ENCODE data around the gene PRM1. TPM values are rescaled to one million over a fixed set of nuclear protein-coding genes. Genes with fewer than 3 reads are reported as not detected.

PRM1 gene
- total RNA-seq, 1 donor from 2014 or later, result not detected

DNA sequence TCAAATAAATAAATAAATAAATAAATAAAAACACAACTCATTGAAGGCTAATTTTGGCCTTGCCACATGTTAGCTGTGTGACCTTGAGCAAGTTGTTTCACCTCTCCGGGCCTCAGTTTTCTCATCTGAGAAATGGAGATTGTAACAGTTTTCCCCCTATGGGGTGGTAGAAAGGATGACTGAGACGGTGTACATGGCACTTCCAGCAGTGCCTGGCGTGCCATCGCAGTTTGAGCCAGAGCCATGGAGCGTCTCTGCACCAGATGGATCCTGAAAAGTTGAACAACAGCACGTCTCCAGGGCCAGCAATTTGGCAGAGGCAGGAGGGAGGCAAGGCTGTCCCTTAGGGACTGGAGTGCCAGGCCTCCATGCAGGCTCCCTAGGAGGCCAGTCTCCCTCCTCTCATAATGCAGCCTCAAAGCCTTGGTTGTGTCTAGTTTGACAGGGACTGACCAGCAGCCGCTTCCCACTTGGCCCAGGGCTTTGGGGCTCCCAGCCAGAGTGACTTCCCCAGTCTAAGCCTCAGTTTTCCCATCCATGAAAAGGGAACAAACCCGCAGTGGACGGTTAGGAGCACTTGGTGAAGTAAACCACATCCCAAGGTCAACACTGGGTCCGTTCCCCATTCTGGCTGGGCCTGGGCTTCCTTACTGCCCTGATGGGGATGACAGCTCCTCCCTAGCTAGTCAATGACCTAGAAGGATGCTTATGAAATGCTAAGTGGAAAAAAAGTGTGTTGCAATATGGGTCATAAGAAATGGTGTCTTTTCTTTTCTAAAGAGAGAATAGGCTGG lies 44.5 kb downstream of the PRM1 start:
- no peak overlapping the region for H3K4me3 ChIP-seq (ENCODE audit: low read depth, low read length)
- no peak for DNase-seq (ENCODE audit: low read depth)
- TF ChIP-seq, protein P1, sequence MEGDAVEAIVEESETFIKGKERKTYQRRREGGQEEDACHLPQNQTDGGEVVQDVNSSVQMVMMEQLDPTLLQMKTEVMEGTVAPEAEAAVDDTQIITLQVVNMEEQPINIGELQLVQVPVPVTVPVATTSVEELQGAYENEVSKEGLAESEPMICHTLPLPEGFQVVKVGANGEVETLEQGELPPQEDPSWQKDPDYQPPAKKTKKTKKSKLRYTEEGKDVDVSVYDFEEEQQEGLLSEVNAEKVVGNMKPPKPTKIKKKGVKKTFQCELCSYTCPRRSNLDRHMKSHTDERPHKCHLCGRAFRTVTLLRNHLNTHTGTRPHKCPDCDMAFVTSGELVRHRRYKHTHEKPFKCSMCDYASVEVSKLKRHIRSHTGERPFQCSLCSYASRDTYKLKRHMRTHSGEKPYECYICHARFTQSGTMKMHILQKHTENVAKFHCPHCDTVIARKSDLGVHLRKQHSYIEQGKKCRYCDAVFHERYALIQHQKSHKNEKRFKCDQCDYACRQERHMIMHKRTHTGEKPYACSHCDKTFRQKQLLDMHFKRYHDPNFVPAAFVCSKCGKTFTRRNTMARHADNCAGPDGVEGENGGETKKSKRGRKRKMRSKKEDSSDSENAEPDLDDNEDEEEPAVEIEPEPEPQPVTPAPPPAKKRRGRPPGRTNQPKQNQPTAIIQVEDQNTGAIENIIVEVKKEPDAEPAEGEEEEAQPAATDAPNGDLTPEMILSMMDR (conservative IDR thresholded peaks at IDR 0.05; ENCODE audit: low read depth, low read length), result no peak

DNA sequence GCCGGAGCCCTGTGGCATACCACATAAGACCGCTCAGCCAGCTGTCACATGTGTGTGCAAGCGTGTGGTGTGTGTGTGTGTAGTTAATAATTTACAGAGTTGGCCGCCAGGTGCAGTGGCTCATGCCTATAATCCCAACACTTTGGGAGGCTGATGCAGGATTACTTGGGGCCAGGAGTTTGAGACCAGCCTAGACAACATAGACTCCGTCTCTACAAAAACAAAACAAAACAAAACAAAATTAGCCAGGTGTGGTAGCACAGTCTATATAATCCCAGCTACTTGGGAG lies 45.5 kb downstream of the PRM1 start:
- TF ChIP-seq, protein P1 (conservative IDR thresholded peaks at IDR 0.05; ENCODE audit: low read depth, low read length), result no peak
- DNase-seq (ENCODE audit: low read depth), result no peak
- H3K4me3 ChIP-seq (ENCODE audit: low read depth, low read length), result no peak overlapping the region

DNA sequence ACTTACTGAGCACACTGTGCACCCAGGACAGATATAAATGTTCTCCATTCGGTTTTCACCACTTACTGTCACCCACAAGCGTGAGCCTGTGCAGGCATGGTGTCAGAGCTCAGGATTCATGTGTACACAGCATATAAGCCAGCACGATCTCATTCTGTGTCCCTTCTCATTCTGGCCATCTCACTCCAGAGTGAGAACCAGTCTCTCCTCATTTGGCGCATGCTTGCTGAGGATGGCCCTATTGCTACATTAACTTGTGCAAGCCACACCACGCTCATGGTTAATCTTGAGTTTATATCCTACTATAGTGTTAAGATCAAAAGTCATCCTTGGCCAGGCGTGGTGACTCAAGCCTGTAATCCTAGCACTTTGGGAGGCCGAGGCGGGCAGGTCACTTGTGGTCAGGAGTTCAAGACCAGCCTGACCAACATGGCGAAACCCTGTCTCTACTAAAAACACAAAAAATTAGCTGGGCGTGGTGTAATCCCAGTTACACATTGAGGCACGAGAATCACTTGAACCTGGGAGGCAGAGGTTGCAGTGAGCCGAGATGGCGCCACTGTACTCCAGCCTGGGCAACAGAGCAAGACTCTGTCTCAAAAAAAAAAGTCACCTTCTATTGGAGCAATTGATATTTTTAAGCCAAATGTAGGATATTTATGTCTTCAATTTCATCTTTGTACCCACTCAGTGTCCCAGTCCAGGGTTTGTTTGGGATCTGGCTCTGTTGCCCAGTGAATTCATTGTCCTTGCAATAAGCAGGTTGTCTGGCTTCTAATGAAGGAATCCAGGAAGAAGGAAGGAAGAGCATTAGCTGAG lies 46.0 kb downstream of the PRM1 start:
- no peak overlapping the region for H3K4me3 ChIP-seq (ENCODE audit: low read depth, low read length)
- TF ChIP-seq, protein P1 (conservative IDR thresholded peaks at IDR 0.05; ENCODE audit: low read depth, low read length), result no peak
- DNase-seq (ENCODE audit: low read depth), result no peak

DNA sequence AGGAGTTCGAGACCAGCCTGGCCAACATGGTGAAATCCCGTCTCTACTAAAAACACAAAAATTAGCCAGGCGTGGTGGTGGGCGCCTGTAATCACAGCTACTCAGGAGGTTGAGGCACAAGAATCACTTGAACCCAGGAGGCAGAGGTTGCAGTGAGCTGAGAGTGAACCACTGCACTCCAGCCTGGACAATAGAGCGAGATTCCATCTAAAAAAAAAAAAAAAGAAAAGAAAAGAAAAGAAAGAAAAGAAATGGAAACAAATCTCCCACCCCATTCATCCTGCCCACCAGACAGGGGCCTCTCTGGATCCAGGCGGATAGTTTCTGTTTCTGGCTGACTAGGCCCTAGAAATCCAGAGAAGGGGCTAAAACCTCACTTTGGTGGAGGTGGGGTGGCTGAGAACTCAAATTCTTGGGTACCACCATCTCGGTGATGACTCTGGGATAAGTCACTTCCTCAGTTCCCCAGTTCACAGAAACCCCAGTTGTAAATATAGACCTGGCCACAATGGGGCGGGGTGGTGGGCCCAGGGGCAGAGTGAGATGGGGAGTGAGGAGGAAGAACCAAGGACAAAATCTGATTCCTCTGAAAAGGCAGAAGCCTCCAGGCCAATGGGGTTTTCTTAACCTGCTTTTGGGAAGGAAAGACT lies 47.3 kb downstream of the PRM1 start:
- no peak overlapping the region for H3K4me3 ChIP-seq (ENCODE audit: low read depth, low read length)
- DNase-seq (ENCODE audit: low read depth), result no peak
- TF ChIP-seq, protein P1 (conservative IDR thresholded peaks at IDR 0.05; ENCODE audit: low read depth, low read length), result no peak

DNA sequence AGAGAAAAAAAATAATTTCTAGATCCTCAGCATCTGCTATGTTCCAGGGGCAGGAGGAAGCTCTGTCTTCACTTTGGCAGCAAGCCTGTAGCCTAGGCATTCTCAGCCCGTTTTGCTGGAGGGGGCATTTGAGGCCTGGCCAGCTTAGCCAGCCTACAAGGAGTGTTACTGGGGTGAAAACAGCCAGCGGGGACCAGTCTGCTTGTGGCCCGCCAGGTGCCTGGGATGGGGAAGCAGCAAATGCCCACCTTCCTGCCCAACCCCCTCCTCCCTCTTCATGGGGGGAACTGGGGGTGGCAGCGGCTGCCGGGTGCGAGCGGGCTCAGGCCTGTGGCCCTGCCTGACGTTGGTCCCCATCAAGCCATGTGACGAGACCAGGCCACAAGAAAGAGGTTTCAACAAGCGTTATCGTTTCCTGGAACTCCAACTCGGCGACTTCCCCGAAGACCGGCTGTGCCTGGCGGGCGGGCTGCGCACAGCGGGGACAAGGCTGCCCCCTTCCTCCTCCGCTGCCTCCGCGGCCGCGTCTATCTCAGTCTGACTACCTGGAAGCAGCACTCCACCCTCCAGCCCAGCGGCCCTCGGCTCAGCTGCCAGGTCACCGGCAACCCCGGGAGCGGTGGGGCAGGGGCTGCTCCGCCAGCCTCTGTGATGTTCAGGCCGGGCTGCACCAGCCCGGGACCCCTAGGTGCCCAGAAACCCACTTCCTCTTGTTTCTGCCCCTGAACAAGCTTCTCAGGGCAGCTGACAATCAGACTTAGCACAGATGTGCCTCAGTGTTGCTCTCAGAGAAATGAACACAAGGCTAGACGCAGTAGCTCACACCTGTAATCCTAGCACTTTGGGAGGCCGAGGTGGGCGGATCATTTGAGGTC lies 48.0 kb downstream of the PRM1 start:
- DNase-seq (ENCODE audit: low read depth), result no peak
- H3K4me3 ChIP-seq (ENCODE audit: low read depth, low read length), result no peak overlapping the region
- TF ChIP-seq, protein P1 (conservative IDR thresholded peaks at IDR 0.05; ENCODE audit: low read depth, low read length), result no peak

DNA sequence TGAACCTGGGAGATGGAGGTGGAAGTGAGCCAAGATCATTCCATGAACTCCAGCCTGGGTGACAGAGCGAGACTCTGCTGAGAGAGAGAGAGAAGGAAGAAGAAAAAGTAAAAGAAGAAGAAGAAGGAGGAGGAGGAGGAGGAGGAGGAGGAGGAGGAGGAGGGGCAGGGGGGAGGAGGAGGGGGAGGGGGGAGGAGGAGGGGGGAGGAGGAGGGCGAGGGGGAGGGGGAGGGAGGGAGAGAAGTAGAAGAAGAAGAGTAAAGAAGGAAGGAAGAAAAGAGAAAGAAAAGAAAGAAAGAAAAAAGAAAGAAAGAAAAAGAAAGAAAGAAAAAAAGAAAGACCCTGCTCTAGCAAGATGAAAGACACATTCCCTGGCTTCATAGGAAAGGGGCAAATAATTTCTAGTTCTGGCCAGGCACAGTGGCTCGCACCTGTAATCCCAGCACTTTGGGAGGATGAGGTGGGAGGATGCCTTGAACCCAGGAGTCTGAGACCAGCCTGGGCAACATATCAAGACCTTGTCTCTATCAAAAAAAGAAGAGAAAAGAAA lies 48.8 kb downstream of the PRM1 start:
- no peak for DNase-seq (ENCODE audit: low read depth)
- H3K4me3 ChIP-seq (ENCODE audit: low read depth, low read length), result no peak overlapping the region
- TF ChIP-seq, protein P1 (conservative IDR thresholded peaks at IDR 0.05; ENCODE audit: low read depth, low read length), result no peak

All from epithelial cell of proximal tubule (primary cell).